HG03460 (cell line): ENCODE data around the gene MAN2B2.

Experiments
- ATAC-seq: cut with Tn5 transposase; IDR thresholded peaks from one replicate; pipeline ENCODE4 v1.9.1; 2021; ENCODE audit not compliant: unreplicated experiment

Gene MAN2B2

GRCh38 chr4:6574747-6575502 lies at the start of gene MAN2B2:
Gene MAN2B2 (plus strand): TSS chr4:6575189. CDS start chr4:6575211, 22 bp downstream.
- peak; percentile 93 for ATAC-seq

- no peak for ATAC-seq
Observed at GRCh38 chr4:6525474-6525873, 49.5 kb upstream of the MAN2B2 start.

GRCh38 chr4:6526156-6526555 lies 48.8 kb upstream of the MAN2B2 start:
- ATAC-seq = no peak

- no peak for ATAC-seq
Observed at GRCh38 chr4:6526671-6527091, 48.3 kb upstream of the MAN2B2 start.

GRCh38 chr4:6527259-6527658 lies 47.7 kb upstream of the MAN2B2 start:
- ATAC-seq = no peak

- ATAC-seq = no peak
Observed at GRCh38 chr4:6527683-6528595, 47.0 kb upstream of the MAN2B2 start.

GRCh38 chr4:6529021-6529420 lies 46.0 kb upstream of the MAN2B2 start:
- no peak for ATAC-seq

GRCh38 chr4:6530301-6530700 lies 44.7 kb upstream of the MAN2B2 start:
- ATAC-seq = no peak

GRCh38 chr4:6530964-6531363 lies 44.0 kb upstream of the MAN2B2 start:
- ATAC-seq = no peak

GRCh38 chr4:6532102-6532501 lies 42.9 kb upstream of the MAN2B2 start:
- no peak for ATAC-seq

- no peak for ATAC-seq
Observed at GRCh38 chr4:6532658-6533057, 42.3 kb upstream of the MAN2B2 start.

GRCh38 chr4:6534050-6534449 lies 40.9 kb upstream of the MAN2B2 start:
- ATAC-seq = no peak

GRCh38 chr4:6534618-6535328 lies 40.2 kb upstream of the MAN2B2 start:
- ATAC-seq = no peak

GRCh38 chr4:6535329-6535692 lies 39.7 kb upstream of the MAN2B2 start:
- ATAC-seq = no peak

GRCh38 chr4:6535706-6536105 lies 39.3 kb upstream of the MAN2B2 start:
- no peak for ATAC-seq

GRCh38 chr4:6538111-6538510 lies 36.9 kb upstream of the MAN2B2 start:
- no peak for ATAC-seq

- ATAC-seq = no peak
Observed at GRCh38 chr4:6538575-6538974, 36.4 kb upstream of the MAN2B2 start.

- ATAC-seq = no peak
Observed at GRCh38 chr4:6539009-6539764, 35.8 kb upstream of the MAN2B2 start.

GRCh38 chr4:6540879-6541278 lies 34.1 kb upstream of the MAN2B2 start:
- ATAC-seq = no peak

GRCh38 chr4:6541789-6542188 lies 33.2 kb upstream of the MAN2B2 start:
- ATAC-seq = no peak

GRCh38 chr4:6542951-6543350 lies 32.0 kb upstream of the MAN2B2 start:
- ATAC-seq = no peak
